ENCODE measurements around the gene CLCN6.

Gene CLCN6

GRCh38 chr1:11805422-11806306, at the start of gene CLCN6, which contains the start of gene MTHFR:
Gene CLCN6, plus strand, starts transcription at chr1:11806191. Its CDS starts 72 bp downstream, at chr1:11806263.
Gene MTHFR, minus strand, starts transcription at chr1:11805964. Its CDS starts 2,848 bp downstream, at chr1:11803116.
- FAIRE-seq: no peak

- FAIRE-seq: no peak
Observed at GRCh38 chr1:11757047-11757446, 48.9 kb upstream of the CLCN6 start.

GRCh38 chr1:11759791-11760190, 46.2 kb upstream of the CLCN6 start:
- no peak for FAIRE-seq

- no peak for FAIRE-seq
Observed at GRCh38 chr1:11761285-11761684, 44.7 kb upstream of the CLCN6 start.

- no peak for FAIRE-seq
Observed at GRCh38 chr1:11761988-11762406, 44.0 kb upstream of the CLCN6 start, which contains the start of gene C1orf167. Gene C1orf167, plus strand, starts transcription at chr1:11762193. Its CDS starts 2,208 bp downstream, at chr1:11764401.

GRCh38 chr1:11764115-11764514, 41.9 kb upstream of the CLCN6 start:
- FAIRE-seq: no peak

- no peak for FAIRE-seq
Observed at GRCh38 chr1:11764519-11764918, 41.5 kb upstream of the CLCN6 start.

- FAIRE-seq: no peak
Observed at GRCh38 chr1:11765661-11766428, 40.1 kb upstream of the CLCN6 start.

- FAIRE-seq: no peak
Observed at GRCh38 chr1:11766429-11766776, 39.6 kb upstream of the CLCN6 start.

- no peak for FAIRE-seq
Observed at GRCh38 chr1:11767922-11768704, 37.9 kb upstream of the CLCN6 start.

- no peak for FAIRE-seq
Observed at GRCh38 chr1:11768821-11769220, 37.2 kb upstream of the CLCN6 start.

- FAIRE-seq: no peak
Observed at GRCh38 chr1:11769274-11769673, 36.7 kb upstream of the CLCN6 start.

- FAIRE-seq: no peak
Observed at GRCh38 chr1:11770011-11770410, 36.0 kb upstream of the CLCN6 start.

- no peak for FAIRE-seq
Observed at GRCh38 chr1:11771481-11772043, 34.4 kb upstream of the CLCN6 start.

GRCh38 chr1:11772458-11772857, 33.5 kb upstream of the CLCN6 start:
- no peak for FAIRE-seq

GRCh38 chr1:11774753-11775152, 31.2 kb upstream of the CLCN6 start:
- no peak for FAIRE-seq

- FAIRE-seq: no peak
Observed at GRCh38 chr1:11777658-11778322, 28.2 kb upstream of the CLCN6 start.

GRCh38 chr1:11778336-11778735, 27.7 kb upstream of the CLCN6 start:
- FAIRE-seq: no peak

GRCh38 chr1:11778844-11779623, 27.0 kb upstream of the CLCN6 start:
- FAIRE-seq: no peak

GRCh38 chr1:11779715-11780379, 26.1 kb upstream of the CLCN6 start:
- no peak for FAIRE-seq

All from islet of Langerhans (tissue), 1 donor.